Purkinje cell (primary cell): Measurements from ENCODE around the gene PRR15. TPM values are rescaled to one million over a fixed set of nuclear protein-coding genes. Genes with fewer than 3 reads are reported as not detected.

ENCODE experiments used
- polyA plus RNA-seq: library from polyadenylated mRNA; unstranded; fragments of >200 nt; fragmentation: Nextera tagmentation; gene quantifications from 2 replicates; pipeline ENCODE4 v1.2.1, GENCODE V29; 2014

The PRR15 gene
- polyA plus RNA-seq = not detected in 2 replicates

GRCh38 chr7:29563590-29564495 lies at the start of gene PRR15:
Gene PRR15 (plus strand): TSS chr7:29563835. CDS start chr7:29566330, 2,495 bp downstream.

Other genes starting within 250 kb of the PRR15 start
- gene WIPF3, start 242.7 kb downstream of the PRR15 start, polyA plus RNA-seq = 1.0 and 2.4 TPM in 2 replicates